Activated T-cell treated with anti-CD3 and anti-CD28 coated beads, Interleukin-2, amount 50 U/mL, for 1 hour (primary cell): Measurements from ENCODE around the gene FAM47E.
A peak's percentile ranks its signal among the peaks of the same experiment; 100 is the strongest.

Experiments used
- DNase-seq: peaks from one replicate; pipeline ENCODE4 v3.0.0-alpha.2; 2020

The FAM47E gene

DNA sequence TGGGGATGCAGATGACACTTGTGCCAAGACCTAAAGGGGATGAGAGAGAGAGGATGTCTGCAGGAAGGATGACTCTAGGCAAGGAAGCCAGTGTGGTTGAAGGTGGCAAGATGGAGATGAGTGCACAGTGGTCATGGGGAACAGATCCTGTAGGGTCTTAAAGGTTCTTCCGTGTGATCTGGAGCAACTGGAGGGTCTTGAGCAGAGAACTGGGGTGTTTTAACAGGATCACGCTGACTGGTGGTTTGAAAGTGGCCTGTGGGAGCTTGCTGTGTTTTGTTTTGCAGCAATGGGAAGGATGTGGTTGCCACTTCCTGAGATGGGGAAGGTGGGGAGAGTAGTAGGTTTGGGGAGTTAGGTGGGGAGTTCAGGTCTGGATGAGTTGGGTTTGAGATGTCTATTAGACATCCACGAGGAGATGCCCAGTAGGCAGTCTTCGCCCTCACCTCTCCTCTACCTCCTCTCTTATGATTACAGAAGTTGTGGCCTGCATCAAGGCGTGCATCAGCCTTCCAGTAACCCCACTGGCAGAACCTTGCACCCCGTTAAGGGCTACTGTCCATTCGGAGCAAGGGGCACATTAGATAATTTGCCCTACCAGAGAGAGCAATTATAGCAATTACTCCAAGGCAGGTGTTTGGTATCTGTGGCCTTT lies 53.6 kb downstream of the FAM47E start:
- no peak for DNase-seq

- DNase-seq = peak; percentile 43
Measured at GRCh38 chr4:76305971-76306881, 54.7 kb downstream of the FAM47E start, which contains the start of gene STBD1. Gene STBD1, plus strand, starts transcription at chr4:76306733. Its CDS starts 37 bp downstream, at chr4:76306770.

GRCh38 chr4:76306882-76307659 lies 55.5 kb downstream of the FAM47E start:
- DNase-seq = peak; percentile 29

DNA sequence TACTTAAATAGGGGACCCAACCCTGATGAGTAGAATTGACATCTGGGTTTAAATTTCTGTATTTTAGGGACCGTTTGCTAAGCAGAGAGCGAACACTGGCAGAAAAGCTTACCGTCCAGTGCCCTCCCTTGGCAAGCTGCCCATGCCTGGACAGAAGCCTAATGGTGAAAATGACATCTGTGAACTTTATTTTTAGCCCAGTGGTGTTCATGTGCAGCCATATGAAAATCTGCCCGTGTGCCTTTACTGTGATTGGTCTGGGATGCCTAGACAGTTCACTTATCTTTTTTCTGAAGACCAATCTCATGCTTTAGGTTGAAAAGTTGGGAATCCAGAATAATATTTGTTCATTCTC lies 56.1 kb downstream of the FAM47E start:
- DNase-seq = no peak

DNA sequence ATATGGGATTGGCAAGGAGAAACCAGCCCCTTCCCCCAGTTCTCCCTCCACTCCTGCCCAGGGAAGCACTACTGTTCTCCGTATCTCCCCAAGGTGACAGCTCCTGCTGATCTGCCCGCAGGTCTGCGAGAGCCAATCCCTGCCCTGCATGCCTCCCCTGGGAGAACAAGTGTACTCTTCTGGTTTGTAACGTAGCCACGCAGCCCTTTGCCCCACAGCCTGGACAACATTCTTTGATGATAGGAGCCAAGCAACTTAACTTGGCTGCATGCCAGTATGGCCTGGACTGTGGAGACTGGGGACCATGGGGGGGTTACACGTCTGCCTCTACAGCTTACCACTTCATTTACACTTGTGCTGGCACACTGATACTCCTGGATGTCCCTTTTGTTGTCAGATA lies 57.0 kb downstream of the FAM47E start:
- DNase-seq = no peak

DNA sequence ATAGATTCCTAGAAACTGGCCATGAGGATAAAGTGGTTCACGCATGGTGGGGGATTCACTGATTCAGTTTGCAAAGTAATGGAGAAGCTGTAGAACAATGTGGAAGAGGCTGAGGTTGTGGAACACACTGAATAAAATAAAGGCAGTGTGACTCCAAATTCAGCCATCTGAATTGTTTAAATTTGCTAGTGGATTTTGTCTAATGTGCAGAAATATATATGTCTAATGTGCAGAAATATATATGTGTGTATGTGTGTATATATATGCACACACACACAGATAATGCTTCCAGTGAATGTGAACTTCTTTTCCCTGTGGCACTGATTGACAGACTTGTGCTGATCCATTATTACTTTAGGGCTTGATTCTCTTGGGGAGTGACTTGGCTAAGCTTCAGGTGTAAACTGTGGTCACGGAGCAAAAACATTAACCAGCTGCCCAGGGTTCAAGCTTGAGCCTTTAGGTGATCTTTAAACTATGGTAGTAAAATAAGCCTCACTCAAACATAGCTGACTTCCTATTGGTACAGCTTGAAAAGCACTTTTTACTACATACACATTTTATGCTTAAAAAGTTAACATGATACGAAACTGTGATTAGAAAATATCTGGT lies 58.5 kb downstream of the FAM47E start:
- DNase-seq = no peak

DNA sequence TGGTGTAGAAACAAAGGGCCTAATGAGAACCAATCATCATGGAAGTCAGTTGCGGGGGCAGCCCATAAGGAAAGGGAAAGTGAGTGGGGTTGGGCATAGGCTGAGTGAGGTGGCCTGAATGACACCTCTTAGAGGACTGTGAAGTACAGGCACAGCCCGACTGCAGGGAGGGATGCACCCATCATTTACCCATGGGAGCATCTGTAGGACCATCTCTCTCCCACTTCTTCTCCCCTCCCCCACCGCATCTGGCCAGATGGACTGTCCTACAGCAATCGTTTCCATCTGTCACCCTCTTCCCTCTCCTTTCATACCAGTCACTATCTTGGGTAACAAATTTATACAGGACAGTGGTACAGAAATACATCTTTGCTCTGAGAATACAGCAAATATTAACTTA lies 59.2 kb downstream of the FAM47E start:
- DNase-seq = no peak

DNA sequence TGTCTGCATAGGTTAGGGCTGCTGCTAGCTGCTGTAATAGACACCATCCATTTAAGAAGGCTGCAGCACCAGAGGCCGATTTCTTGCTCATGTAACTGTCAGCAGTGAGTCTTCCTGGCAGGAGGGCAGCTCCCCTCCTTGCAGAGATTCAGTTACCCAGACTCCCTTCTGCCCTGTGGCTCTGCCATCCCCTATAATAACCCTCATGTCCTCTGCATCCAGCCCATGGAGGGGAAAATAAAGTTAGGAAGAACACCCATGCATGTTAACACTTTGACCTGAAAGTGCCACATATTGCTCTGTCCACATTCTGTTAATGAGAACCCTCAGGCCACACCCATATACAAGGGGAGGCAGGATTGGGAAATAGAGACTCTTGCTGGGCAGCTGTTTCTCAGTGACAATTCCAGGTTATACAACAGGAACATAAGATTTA lies 60.4 kb downstream of the FAM47E start:
- no peak for DNase-seq

GRCh38 chr4:76312457-76312856 lies 60.9 kb downstream of the FAM47E start:
- no peak for DNase-seq

DNA sequence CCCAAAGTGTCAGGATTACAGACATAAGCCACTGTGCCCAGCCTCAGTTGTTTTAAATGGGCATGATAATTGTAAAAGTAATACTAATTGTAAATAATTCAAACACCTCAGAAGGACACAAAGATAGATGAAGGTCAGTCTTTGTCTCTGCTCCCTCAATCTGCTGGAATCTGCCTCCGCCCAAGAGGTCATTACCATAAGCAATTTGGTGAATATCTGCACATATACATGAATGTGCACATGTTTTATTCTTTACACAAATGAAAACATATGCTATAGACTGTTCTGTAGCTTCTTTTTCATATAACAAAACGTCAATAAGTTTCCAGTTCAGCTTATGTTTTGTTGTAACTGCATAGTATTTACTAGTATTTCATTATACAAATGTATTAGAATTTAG lies 62.0 kb downstream of the FAM47E start:
- DNase-seq = no peak

GRCh38 chr4:76315267-76315918 lies 63.9 kb downstream of the FAM47E start:
- no peak for DNase-seq

- DNase-seq = no peak
Measured at GRCh38 chr4:76316131-76316530, 64.6 kb downstream of the FAM47E start.

GRCh38 chr4:76322236-76322635 lies 70.7 kb downstream of the FAM47E start:
- DNase-seq = no peak

- no peak for DNase-seq
Measured at GRCh38 chr4:76325072-76325471, 73.6 kb downstream of the FAM47E start.

GRCh38 chr4:76326515-76326914 lies 75.0 kb downstream of the FAM47E start:
- DNase-seq = no peak
